ENCODE results near the gene DRD4. TPM values are rescaled to one million over a fixed set of nuclear protein-coding genes. Genes with fewer than 3 reads are reported as not detected.

Gene DRD4
- polyA plus RNA-seq, 1 donor: 1.3 TPM

DNA sequence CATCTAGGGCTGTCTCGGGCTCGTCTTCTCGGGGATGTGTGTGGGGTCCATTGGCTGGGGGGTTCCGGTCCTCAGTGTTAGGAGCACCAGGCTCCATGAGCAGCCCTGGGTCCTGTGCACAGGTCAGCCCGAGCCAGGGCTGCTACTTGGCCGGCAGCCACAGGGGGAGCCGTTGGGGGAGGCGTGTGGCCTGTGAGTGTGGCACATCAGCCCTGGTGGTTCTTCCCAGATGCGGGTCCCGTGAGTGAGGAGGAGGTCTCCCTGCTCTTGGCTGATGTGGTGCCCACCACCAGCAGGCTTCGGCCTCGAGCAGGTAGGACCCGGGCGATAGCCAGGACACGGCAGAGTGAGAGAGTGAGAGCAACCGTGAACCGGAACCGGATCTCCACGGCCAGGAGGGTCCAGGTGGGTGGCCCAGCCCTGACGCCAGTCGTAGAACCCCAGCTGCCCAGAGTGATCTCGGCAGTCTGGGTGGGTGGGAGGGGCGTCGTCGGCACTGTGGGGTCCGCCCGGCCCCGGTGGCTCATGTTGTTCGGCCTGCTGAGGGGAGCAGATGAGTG is 39.8 kb upstream of the DRD4 start:
- Histone ChIP-seq H3K4me3 (ENCODE audit: low read length) (no peak overlapping the region), H3K36me3 (ENCODE audit: control insufficient read depth, insufficient read depth, low read length) (peaks cover 89% of the 10 kb centered on the region), H3K27ac (ENCODE audit: low read length) (no peak overlapping the region), H3K27me3 (ENCODE audit: control insufficient read depth, insufficient read depth, low read length) (no peaks in the 10 kb centered on the region), H3K4me1 (ENCODE audit: control insufficient read depth, insufficient read depth, low read length) (no peaks in the 10 kb centered on the region), H3K9me3 (ENCODE audit: control insufficient read depth, low read depth, low read length) (no peaks in the 10 kb centered on the region)
- WGBS (ENCODE audit: insufficient coverage, low lambda C conversion rate): no CpG with 5 or more reads among the region's 29 CpGs
- DNase-seq: no peak

DNA sequence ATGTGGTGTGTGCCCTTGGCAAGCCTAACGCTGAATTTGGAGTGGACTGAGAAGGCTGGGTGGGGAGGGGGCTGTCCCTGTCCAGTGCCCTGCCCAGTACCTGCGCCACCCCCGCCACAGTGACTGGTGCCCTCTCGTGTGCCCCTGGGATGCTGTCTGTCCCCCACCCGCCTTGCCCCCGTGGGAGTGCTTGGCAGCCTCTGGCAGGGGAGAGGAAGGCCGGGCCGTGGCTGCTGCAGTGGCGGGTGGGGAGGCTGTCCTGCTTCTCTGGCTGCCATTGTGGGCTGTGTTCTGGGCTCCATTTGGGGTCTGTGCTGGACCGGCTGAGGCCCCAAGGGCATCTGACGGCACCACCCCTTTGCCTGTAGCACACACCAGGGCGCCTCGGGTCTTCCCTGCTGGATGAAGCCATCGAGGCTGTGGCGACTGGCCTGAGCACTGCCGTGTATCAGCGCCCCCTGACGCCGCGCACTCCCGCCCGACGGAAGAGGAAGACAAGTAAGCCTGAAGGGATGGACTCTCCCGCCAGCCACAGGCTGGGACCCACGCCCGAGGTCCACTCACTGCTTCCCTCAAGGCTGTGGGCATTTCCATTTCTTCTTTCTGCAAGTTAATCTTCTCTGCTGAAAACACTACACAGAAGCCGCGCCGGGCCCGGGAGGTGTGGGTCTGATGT is 38.9 kb upstream of the DRD4 start:
- WGBS (ENCODE audit: insufficient coverage, low lambda C conversion rate): no CpG with 5 or more reads among the region's 30 CpGs

GRCh38 chr11:601573-602245 is 35.4 kb upstream of the DRD4 start:
- Histone ChIP-seq H3K4me3 (ENCODE audit: low read length) (no peak overlapping the region), H3K27me3 (ENCODE audit: control insufficient read depth, insufficient read depth, low read length) (no peaks in the 10 kb centered on the region), H3K36me3 (ENCODE audit: control insufficient read depth, insufficient read depth, low read length) (peaks cover 88% of the 10 kb centered on the region), H3K9me3 (ENCODE audit: control insufficient read depth, low read depth, low read length) (no peaks in the 10 kb centered on the region), H3K27ac (ENCODE audit: low read length) (no peak overlapping the region), H3K4me1 (ENCODE audit: control insufficient read depth, insufficient read depth, low read length) (no peaks in the 10 kb centered on the region)
- 100% methylated on average over 1 of the region's 23 CpGs for WGBS (ENCODE audit: insufficient coverage, low lambda C conversion rate)
- DNase-seq: no peak

More for the DNA sequence above, 38.9 kb upstream of the DRD4 start:
- Histone ChIP-seq H3K4me1 (ENCODE audit: control insufficient read depth, insufficient read depth, low read length) (no peaks in the 10 kb centered on the region), H3K9me3 (ENCODE audit: control insufficient read depth, low read depth, low read length) (no peaks in the 10 kb centered on the region), H3K4me3 (ENCODE audit: low read length) (no peak overlapping the region), H3K36me3 (ENCODE audit: control insufficient read depth, insufficient read depth, low read length) (peaks cover 86% of the 10 kb centered on the region), H3K27ac (ENCODE audit: low read length) (no peak overlapping the region), H3K27me3 (ENCODE audit: control insufficient read depth, insufficient read depth, low read length) (no peaks in the 10 kb centered on the region)
- DNase-seq: no peak

DNA sequence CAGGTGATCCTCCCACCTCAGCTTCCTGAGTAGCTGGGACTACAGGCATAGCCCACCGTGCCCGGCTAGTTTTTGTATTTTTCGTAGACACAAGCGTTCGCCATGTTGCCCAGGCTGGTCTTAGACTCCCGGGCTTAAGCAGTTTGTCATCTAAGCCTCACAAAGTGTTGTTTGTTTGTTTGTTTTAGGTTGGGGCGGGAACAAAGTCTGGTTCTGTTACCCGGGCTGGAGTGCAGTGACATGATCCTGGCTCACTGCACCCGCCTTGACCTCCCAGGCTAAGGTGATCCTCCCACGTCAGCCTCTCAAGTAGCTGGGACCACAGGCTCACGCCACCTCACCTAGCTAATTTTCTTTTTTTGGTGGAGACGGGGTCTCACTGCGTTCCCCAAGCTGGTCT is 33.9 kb upstream of the DRD4 start:
- H3K27me3 ChIP-seq (ENCODE audit: control insufficient read depth, insufficient read depth, low read length): no peaks in the 10 kb centered on the region
- no peak for DNase-seq
- no peak overlapping the region for H3K4me3 ChIP-seq (ENCODE audit: low read length)
- H3K9me3 ChIP-seq (ENCODE audit: control insufficient read depth, low read depth, low read length): peaks cover 3% of the 10 kb centered on the region
- H3K27ac ChIP-seq (ENCODE audit: low read length): no peak overlapping the region
- 74% methylated on average over 4 of the region's 13 CpGs for WGBS (ENCODE audit: insufficient coverage, low lambda C conversion rate)
- peaks cover 88% of the 10 kb centered on the region for H3K36me3 ChIP-seq (ENCODE audit: control insufficient read depth, insufficient read depth, low read length)
- no peaks in the 10 kb centered on the region for H3K4me1 ChIP-seq (ENCODE audit: control insufficient read depth, insufficient read depth, low read length)

DNA sequence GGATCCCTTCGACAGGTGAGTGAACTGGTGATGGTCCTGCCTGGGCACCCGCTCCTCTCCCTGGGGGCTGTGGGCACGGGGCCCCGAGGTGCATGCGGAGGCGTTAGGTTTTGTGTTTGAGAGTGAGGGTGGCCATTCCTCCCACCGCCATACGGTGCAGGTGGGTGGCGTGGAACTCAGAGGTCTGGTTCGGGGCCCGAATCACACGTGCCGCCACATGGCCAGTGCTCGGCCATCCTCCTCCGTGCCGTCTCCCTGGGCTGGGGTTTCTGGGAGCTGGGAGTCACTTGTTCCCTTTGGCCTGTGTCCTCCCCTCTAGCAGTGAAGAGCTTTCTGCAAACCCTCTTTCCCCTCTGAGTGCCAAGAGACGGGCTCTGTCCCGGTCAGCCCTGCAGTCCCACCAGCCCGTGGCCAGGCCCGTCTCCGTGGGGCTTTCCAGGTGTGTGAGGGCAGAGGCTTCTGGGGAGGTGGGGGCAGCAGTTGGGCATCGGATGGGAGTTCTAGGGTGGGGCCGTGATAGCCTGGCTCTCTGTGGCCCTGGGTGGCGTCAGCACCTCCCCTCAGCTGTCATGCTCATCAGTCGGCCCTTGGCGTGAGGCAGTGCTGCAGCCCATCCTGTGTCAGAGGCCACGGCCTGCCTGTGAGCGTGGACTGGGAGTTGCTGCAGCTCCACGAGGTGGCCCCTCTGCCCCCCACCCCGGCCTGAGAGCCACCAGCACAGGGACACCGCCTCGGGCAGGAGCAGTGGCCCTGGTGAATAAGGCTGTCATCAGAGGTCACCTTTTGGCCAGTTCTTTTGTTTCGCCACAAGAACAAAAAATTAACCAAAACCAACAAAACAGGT is 31.6 kb upstream of the DRD4 start:
- no peak for DNase-seq
- H3K36me3 ChIP-seq (ENCODE audit: control insufficient read depth, insufficient read depth, low read length): peaks cover 93% of the 10 kb centered on the region
- no peaks in the 10 kb centered on the region for H3K4me1 ChIP-seq (ENCODE audit: control insufficient read depth, insufficient read depth, low read length)
- H3K27ac ChIP-seq (ENCODE audit: low read length): no peak overlapping the region
- no peaks in the 10 kb centered on the region for H3K27me3 ChIP-seq (ENCODE audit: control insufficient read depth, insufficient read depth, low read length)
- peaks cover 11% of the 10 kb centered on the region for H3K9me3 ChIP-seq (ENCODE audit: control insufficient read depth, low read depth, low read length)
- no CpG with 5 or more reads among the region's 33 CpGs for WGBS (ENCODE audit: insufficient coverage, low lambda C conversion rate)
- no peak overlapping the region for H3K4me3 ChIP-seq (ENCODE audit: low read length)

- Histone ChIP-seq H3K4me1 (ENCODE audit: control insufficient read depth, insufficient read depth, low read length) (no peaks in the 10 kb centered on the region), H3K27ac (ENCODE audit: low read length) (no peak overlapping the region), H3K9me3 (ENCODE audit: control insufficient read depth, low read depth, low read length) (peaks cover 13% of the 10 kb centered on the region), H3K4me3 (ENCODE audit: low read length) (no peak overlapping the region), H3K36me3 (ENCODE audit: control insufficient read depth, insufficient read depth, low read length) (peaks cover 96% of the 10 kb centered on the region), H3K27me3 (ENCODE audit: control insufficient read depth, insufficient read depth, low read length) (no peaks in the 10 kb centered on the region)
- no peak for DNase-seq
- WGBS (ENCODE audit: insufficient coverage, low lambda C conversion rate): no CpG with 5 or more reads among the region's 19 CpGs
Observed at GRCh38 chr11:606245-606644, 30.8 kb upstream of the DRD4 start.

DNA sequence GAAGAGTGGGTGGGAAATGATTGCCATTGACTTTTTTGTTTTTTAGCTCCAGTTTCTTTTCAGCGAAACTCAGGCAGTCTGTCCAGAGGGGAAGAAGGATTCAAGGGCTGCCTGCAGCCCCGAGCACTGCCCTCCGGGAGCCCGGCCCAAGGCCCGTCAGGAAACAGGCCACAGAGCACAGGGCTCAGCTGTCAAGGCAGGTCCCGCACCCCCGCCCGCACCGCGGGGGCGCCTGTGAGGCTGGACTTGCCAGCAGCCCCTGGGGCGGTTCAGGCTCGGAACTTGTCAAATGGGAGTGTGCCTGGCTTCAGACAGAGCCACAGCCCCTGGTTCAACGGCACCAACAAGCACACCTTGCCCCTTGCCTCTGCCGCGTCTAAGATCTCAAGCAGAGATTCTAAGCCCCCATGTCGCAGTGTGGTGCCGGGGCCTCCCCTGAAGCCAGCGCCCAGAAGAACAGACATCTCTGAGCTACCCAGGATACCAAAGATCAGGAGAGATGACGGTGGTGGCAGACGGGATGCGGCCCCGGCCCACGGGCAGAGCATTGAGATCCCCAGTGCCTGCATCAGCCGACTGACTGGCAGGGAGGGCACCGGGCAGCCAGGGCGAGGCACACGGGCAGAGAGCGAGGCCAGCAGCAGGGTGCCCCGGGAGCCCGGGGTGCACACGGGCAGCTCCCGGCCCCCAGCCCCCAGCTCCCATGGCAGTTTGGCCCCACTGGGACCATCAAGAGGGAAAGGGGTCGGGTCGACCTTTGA is 29.9 kb upstream of the DRD4 start:
- no peaks in the 10 kb centered on the region for H3K4me1 ChIP-seq (ENCODE audit: control insufficient read depth, insufficient read depth, low read length)
- no peaks in the 10 kb centered on the region for H3K27me3 ChIP-seq (ENCODE audit: control insufficient read depth, insufficient read depth, low read length)
- no peak for DNase-seq
- peaks cover 96% of the 10 kb centered on the region for H3K36me3 ChIP-seq (ENCODE audit: control insufficient read depth, insufficient read depth, low read length)
- no CpG with 5 or more reads among the region's 35 CpGs for WGBS (ENCODE audit: insufficient coverage, low lambda C conversion rate)
- H3K4me3 ChIP-seq (ENCODE audit: low read length): no peak overlapping the region
- no peak overlapping the region for H3K27ac ChIP-seq (ENCODE audit: low read length)
- H3K9me3 ChIP-seq (ENCODE audit: control insufficient read depth, low read depth, low read length): peaks cover 13% of the 10 kb centered on the region

- peaks cover 17% of the 10 kb centered on the region for H3K9me3 ChIP-seq (ENCODE audit: control insufficient read depth, low read depth, low read length)
- no peaks in the 10 kb centered on the region for H3K27me3 ChIP-seq (ENCODE audit: control insufficient read depth, insufficient read depth, low read length)
- no peak for DNase-seq
- no peak overlapping the region for H3K27ac ChIP-seq (ENCODE audit: low read length)
- H3K4me3 ChIP-seq (ENCODE audit: low read length): no peak overlapping the region
- H3K36me3 ChIP-seq (ENCODE audit: control insufficient read depth, insufficient read depth, low read length): peaks cover 99% of the 10 kb centered on the region
- WGBS (ENCODE audit: insufficient coverage, low lambda C conversion rate): 100% methylated on average over 2 of the region's 45 CpGs
- H3K4me1 ChIP-seq (ENCODE audit: control insufficient read depth, insufficient read depth, low read length): peaks cover 3% of the 10 kb centered on the region
Observed at GRCh38 chr11:607971-608659, 29.0 kb upstream of the DRD4 start.

DNA sequence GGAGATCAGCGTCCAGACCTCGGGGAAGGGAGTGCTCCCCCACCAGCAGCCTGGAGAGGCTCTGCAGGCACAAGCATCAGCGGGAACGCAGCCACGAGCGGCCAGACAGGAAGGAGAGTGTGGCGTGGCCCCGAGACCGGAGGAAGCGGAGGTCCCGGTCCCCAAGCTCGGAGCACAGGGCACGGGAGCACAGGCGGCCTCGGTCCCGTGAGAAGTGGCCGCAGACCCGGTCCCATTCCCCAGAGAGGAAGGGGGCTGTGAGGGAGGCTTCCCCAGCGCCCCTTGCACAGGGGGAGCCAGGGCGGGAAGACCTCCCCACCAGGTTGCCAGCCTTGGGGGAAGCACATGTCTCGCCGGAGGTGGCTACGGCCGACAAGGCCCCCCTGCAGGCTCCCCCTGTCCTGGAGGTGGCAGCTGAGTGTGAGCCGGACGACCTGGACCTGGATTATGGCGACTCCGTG is 28.2 kb upstream of the DRD4 start:
- Histone ChIP-seq H3K36me3 (ENCODE audit: control insufficient read depth, insufficient read depth, low read length) (peaks cover 95% of the 10 kb centered on the region), H3K9me3 (ENCODE audit: control insufficient read depth, low read depth, low read length) (peaks cover 19% of the 10 kb centered on the region), H3K27me3 (ENCODE audit: control insufficient read depth, insufficient read depth, low read length) (no peaks in the 10 kb centered on the region), H3K27ac (ENCODE audit: low read length) (no peak overlapping the region), H3K4me3 (ENCODE audit: low read length) (no peak overlapping the region), H3K4me1 (ENCODE audit: control insufficient read depth, insufficient read depth, low read length) (peaks cover 8% of the 10 kb centered on the region)
- no CpG with 5 or more reads among the region's 28 CpGs for WGBS (ENCODE audit: insufficient coverage, low lambda C conversion rate)
- DNase-seq: no peak
